GM18499 (cell line): Measurements from ENCODE around the gene DUSP19.
"Not testable (repeated sequence)": the region's sequence is repeated elsewhere in the genome, so short reads cannot be mapped to it uniquely, and the experiment has no call there.

ENCODE experiments used
- ATAC-seq: cut with Tn5 transposase; IDR thresholded peaks from one replicate; pipeline ENCODE4 v1.9.1; 2021; ENCODE audit warnings: moderate number of reproducible peaks; ENCODE audit not compliant: insufficient read depth, unreplicated experiment

DUSP19 gene

DNA sequence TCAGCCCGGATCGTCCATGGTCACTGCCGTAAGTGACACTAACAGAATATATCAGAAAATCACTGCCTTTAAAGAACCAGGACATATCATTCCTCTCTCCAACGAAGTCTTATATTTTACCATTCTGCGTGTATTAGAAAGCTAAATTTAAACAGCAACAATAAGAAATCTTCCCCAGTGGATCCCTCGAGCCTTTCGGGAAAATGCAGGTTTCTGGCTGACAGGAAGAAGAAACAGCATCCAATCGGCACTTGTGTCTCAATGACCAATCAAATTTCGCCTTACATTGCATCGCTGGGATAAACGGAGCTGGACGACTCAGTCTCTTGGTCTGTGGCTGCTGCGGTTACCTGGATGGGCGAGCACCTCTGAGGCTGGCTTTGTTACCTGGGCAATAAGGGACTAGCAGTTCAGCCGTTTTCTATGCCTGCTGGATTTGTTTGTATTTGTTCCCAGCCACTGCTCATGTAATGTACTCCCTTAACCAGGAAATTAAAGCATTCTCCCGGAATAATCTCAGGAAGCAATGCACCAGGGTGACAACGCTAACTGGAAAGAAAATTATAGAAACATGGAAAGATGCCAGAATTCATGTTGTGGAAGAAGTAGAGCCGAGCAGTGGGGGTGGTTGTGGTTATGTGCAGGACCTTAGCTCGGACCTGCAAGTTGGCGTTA is at the start of gene DUSP19:
TSS of gene DUSP19 (plus strand) at position 284 of the 675 bp plus-strand sequence. CDS start at position 471, 187 bp downstream.
- ATAC-seq = peak; percentile 71

DNA sequence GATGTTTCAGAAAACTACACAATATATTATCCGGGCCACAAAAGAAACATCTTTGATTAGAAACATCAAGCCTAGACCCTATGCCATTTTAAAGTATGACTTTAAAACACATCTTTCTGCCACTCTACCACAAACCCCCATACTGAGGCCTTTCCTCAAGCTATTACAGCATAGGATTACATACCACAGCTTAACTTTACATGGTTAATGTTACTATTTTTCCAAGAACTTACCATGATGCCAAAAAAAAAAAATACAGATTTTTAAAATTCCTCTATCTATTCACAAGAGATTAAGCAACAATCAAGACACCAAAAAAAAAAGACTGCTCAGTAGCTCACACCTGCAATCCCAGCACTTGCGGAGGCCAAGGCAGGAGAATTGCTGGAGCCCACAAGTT is 49.3 kb upstream of the DUSP19 start:
- no peak for ATAC-seq

DNA sequence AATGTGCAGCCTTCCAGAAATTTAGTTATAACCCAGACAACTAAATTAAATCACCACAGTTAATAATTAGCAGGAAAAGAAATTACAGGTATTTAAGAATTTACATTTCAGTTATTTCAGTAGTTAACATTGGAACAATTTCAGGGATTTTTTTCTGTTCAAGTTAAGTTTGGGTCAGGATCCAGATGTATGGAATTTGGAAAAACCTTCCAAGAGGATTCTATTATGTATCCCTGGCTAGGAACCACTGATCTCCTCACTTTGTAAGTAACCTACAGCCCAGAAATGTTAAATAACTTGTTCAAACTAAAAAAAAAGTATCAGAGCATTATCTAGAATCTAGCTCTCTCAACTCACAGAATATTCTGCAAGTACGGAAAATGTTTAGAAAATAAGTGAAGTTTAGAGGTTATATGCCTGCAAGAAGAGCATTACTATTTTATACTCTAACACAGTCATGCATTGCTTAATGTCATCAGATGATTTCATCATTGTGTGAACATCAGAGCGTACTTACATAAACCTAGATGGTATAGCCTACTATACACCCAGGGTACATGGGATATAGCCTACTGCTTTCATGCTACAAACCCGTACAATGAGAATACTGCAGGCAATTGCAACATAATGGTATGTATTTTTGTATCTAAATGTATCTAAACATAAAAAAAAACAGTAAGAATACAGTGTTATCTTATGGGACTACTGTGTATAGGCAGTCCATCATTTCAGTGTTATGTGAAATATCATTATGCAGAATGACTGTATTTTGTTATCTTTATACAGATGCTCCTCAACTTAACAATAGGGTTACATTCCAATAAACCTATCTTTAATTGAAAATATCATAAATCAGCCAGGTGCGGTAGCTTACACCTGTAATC is 46.4 kb upstream of the DUSP19 start:
- ATAC-seq = no peak

GRCh38 chr2:183033951-183034350 is 44.6 kb upstream of the DUSP19 start:
- ATAC-seq = no peak

- no peak for ATAC-seq
These were observed 43.7 kb upstream of the DUSP19 start for GRCh38 chr2:183034806-183035205.

- no peak for ATAC-seq
These were observed 43.1 kb upstream of the DUSP19 start for GRCh38 chr2:183035298-183035953.

- peak; percentile 57 for ATAC-seq
These were observed 42.4 kb upstream of the DUSP19 start for GRCh38 chr2:183035954-183036669.

GRCh38 chr2:183037074-183037552 is 41.4 kb upstream of the DUSP19 start:
- no peak for ATAC-seq

GRCh38 chr2:183037553-183038340 is 40.8 kb upstream of the DUSP19 start:
- ATAC-seq = peak; percentile 15

- ATAC-seq = peak; percentile 33
These were observed 39.9 kb upstream of the DUSP19 start, which contains the start of gene NCKAP1 for GRCh38 chr2:183038341-183039300. Gene NCKAP1 (minus strand): TSS chr2:183038457. CDS start chr2:183038099, 358 bp downstream.

DNA sequence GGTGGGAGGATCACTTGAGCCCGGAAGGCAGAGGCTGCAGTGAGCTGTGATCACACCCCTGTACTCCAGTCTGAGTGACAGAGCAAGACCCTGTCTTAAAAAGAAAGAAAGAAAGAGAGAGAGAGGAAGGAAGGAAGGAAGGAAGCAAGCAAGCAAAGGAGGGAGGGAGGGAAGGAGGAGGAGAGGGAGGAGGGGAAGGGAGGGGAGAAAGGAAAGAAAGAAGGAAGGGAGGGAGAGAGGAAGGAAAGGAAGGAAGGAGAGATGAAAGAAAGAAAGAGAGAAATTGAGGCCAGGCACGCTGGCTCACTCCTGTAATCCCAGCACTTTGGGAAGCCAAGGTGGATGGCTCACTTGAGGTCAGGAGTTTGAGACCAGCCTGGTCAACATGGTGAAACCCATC is 37.9 kb upstream of the DUSP19 start:
- ATAC-seq = no peak

DNA sequence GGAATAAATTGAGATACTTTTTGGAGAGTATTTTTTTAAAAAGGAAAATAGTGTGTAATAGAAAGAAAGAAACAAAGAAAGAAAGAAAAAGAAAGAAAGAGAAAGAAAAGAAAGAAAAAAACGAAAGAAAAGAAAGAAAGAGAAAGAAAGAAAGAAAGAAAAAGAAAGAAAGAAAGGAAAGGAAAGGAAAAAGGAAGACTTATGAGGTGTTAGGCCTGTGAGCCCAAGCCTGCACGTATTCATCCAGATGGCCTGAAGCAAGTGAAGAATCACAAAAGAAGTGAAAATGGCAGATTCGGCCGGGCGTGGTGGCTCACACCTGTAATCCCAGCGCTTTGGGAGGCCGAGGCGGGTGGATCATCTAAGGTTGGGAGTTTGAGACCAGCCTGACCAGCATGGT is 35.0 kb upstream of the DUSP19 start:
- ATAC-seq = not testable (repeated sequence)

GRCh38 chr2:183047486-183048125 is 30.9 kb upstream of the DUSP19 start:
- not testable (repeated sequence) for ATAC-seq

DNA sequence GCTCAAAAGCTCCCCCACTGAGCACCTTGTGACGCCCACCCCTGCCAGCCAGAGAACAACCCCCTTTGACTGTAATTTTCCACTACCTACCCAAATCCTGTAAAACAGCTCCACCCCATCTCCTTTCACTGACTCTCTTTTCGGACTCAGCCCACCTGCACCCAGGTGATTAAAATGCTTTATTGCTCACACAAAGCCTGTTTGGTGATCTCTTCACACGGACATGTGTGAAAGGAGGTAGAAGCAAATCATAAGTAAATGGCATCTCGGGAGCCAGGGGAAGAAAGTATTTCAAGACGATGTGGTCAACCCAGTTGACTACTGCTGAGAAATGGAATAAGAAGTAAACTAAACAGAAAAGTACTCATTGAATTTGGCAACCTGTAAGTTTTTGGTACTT is 29.1 kb upstream of the DUSP19 start:
- no peak for ATAC-seq

DNA sequence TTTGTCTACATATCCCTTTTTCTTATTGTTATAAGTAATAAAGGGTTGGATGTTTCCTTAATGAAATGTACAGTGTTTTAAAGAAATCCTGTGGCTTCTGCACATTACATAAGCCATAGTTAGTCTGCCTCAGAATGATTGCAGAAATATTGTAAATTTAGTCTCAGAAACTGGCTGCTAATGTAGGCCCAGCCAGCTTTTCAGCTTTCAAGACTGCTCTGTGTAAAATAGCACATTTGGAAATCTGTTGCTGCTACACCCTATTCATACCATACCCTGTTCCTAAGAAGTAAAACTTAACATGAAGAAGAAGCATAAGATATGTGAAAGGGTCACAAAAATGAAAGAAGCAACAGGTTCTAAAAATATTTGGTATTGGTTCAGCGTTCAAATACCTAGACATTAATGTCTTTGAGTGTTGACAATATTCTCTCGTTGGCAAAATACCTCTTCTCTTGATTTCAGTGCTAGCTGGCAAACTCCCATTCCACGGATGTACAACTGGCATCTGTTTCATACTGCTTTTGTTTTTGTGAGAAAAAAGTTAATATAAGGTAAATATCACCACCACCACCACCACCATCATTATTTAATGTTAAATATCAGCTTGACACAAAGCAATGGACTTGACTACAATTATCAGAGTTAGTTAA is 21.1 kb upstream of the DUSP19 start:
- peak; percentile 29 for ATAC-seq

DNA sequence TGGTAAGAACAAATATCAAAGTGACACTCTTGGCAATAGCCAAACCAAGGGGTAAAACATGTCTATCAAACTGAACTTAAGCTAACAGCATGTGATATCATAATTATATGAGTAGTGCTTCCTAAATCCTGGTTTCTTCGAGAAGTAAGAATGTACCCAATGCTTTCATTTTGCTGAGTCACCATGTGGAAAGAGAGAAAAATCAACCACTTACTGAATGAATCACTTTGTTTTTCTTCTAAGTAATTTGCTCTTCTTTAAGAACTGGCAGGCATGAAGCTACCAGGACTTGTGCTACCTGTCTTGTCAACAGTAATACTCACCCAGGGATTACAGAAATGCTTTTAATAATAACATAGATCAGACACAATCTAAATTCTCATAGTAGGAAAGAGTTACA is 19.0 kb upstream of the DUSP19 start:
- ATAC-seq = no peak

- no peak for ATAC-seq
These were observed 17.8 kb upstream of the DUSP19 start for GRCh38 chr2:183060571-183061231.
